EH (cell line): ENCODE measurements around the gene PPP1R13B.
A peak's percentile ranks its signal among the peaks of the same experiment; 100 is the strongest.

ENCODE experiments used
- DNase-seq: peaks from one replicate; pipeline ENCODE4 v3.0.0-alpha.2; 2015; ENCODE audit warnings: low read depth

The PPP1R13B gene

DNA sequence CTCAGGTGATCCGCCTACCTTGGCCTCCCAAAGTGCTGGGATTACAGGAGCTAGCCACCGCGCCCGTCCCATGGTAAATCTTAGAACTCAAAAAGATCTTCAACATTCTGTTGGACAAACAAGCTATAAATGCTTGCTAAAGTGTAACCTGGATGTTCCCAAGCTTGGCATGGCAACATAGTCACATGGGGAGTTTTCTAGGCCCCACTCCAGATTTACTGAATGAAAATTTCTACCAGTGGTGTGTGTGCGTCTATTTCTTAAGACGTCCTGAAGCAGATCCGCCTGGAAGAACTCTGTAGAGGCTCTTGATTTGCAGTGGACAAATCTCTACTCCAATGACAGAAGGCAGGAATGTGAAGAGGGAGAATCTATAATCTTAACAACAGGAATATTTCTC is 71.9 kb downstream of the PPP1R13B start:
- no peak for DNase-seq

DNA sequence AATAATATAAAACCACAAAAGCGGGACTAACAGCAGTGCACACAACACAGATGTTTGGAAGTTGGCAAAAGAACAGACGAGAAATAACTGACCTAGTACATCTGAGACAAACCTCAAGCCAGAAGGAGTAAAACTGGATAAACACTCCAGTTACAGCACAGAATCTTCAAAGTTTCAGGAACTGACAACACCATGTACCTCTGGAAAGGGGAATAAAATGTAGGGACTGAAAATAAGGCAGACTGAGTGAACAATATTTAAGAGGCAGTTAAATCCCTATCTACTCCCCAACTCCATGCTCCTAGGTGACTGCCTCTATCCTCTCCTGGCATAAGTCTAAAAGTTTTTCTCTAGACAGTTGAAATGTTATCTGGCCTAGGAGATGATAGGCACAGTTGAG is 73.9 kb downstream of the PPP1R13B start:
- no peak for DNase-seq

DNA sequence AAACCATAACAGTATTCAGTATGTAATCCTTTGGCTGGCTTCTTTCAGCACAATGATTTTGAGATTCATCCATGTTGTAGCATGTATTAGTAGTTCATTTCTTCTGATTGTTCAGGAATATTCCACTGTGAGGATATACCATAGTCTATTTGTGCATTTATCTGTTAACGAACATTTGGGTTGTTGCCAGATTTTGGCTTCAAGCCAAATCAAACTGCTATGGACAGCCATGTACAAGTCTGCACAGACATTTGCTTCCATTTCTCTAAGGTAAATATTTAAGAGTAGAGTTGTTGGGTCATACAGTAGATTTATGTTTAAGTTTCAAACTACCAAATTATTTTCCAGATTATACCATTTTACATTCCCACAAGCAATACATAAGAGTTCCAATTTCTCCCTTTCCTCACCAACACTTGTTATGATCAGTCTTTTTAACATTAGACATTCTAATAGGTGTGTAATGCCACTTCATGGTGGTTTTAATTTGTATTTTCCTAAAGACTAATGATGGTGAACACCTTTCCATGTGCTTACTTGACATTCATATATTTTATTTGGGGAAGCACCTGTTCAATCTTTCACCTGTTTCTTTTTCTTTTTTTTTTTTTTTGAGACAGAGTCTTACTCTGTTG is 75.2 kb downstream of the PPP1R13B start:
- DNase-seq = no peak

DNA sequence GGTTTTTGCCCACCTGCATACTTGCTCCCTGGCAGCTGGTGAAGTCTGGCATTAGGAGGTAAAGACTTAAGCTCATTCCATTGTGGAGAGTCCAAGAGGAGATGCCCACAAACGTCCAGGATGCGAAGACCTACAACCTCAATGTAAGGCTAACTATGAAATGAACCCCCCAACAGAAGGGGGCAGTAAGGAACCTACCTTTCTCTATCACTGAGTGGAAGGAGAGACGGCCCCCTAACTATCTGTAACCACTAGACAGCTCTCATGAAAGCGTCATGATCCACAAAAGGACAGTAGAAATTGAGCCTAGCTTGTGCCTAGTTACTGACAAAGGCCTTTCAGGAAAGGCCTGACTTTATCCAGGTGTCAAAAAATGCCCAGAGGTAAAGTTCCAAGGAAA is 76.5 kb downstream of the PPP1R13B start:
- DNase-seq = no peak

DNA sequence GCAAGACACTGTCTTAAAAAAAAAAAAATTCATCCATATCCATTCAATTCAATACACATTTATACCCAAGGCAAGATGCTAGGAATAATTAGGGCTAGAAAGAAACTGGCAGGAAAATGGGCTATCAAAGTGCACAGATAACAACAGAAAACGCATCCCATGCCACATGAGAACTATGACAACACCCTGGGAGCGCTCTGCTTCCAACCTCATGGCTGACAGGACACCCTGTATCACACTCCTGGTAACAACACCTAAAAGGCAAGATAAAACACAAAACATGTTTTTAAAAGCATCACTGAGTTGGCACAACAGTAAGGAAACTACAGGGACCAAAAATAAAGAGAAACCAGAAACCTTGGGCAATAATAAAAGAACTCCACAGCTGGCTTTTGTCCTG is 76.9 kb downstream of the PPP1R13B start:
- DNase-seq = no peak

DNA sequence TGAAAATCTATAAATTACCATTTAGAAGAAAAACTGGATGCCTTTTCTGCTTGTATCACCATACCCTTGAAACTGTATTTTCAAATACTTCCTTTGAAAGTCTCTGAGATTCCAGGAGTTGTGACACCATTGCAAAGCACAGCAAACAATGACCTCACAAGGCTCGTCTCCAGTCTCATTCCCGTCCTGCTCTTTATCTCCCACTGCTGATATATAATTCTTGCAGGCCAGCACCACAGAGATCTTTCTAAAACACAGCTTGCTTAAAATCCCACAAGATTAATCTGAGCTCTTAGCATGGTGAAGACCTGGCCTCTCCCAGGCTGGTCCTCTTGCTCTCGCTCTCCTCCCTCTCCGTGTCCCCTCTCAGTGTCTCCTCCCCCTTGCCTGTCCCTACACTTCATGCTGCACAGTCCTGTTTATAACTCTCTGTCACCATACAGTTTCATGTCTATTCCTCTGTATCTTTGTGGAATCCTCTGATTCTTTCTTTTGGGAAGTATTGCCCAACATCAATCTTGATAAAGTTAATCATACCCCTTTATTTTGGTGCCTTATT is 80.0 kb downstream of the PPP1R13B start:
- DNase-seq = no peak

DNA sequence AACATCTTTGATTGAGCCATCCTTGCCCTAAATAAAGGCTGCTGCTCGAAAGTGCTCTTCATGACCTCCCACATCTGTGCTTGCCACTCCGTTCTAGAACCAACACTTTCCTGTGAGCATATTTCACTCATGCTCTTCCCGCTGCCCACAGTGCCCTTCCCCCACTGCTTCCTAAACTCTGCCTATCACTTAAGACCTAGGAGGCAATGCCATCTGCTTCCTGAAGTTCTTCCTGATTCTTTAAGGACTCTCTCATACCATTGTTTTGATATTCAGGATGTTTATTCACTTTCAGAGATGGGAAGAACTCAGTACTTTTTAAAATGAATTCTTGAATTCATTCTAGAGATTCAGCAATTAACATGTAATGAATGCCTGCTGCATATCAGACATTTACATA is 81.8 kb downstream of the PPP1R13B start:
- no peak for DNase-seq

DNA sequence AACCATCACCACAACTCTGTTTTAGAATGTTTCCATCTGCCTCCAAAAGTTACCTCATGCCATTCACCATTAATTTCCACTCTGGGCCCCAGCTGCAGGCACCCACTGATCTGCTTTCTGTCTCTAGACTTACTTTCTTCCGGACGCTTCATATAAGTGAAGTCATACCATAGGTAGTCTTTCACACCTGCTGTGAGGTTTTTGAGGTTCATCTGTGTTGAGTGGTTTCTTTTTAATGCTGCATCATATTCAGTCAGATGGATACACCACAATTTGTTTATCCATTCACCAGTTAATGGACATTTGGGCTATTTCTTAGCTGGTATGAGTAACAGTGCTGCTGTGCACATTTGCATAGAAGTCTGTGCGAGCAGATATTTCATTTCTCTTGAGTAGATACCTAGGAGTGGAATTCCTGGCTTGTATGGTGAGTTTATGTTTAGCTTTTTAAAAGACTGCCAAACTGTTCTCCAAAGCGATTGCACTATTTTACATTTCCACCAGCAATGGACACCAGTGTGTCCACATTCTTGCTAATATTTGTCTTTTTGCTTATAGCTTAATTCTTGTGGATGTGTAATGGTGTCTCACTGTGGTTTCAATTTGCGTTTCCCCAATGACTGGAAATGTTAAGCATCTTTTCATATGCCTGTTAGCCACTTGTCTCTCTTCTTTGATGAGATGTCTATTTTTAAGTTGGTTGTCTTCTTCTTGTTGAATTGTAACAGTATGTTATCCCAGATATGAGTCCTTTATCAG is 83.5 kb downstream of the PPP1R13B start:
- DNase-seq = no peak

DNA sequence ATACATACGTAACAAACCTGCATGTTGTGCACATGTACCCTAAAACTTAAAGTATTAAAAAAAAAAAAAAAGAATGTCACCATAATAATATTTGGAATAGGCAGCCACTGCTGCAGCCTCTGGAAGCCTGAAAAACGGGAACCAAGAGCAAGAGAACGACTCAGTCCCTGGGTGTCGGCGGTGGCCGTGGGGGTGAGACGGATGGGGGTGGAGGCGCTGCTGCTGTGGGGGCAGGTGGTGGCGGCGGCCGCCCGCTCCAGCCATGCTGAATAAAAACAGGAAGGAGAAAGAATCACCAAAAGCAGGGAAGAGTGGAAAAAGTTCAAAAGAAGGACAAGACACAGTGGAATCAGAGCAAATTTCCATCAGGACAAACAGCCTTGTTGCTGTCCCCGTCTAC is 84.8 kb downstream of the PPP1R13B start:
- DNase-seq = no peak

DNA sequence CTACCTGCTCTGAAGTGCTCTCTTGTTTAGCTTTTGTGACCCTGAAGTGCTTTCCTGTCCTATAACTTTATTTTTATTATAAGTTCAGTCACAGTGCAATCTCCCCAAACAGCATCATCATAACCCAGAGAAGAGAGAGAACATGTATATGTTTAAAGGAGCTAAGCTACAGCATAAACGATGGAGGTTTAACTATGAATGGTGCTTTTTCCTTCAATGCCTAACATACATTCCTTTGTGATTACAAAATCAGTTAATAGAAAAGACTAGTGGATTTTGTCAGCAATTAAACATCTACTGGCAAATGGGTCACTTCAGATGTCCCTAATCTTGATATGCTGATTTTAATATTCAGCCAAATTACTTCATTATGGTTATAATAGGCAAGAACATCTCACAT is 85.3 kb downstream of the PPP1R13B start:
- peak; percentile 48 for DNase-seq

DNA sequence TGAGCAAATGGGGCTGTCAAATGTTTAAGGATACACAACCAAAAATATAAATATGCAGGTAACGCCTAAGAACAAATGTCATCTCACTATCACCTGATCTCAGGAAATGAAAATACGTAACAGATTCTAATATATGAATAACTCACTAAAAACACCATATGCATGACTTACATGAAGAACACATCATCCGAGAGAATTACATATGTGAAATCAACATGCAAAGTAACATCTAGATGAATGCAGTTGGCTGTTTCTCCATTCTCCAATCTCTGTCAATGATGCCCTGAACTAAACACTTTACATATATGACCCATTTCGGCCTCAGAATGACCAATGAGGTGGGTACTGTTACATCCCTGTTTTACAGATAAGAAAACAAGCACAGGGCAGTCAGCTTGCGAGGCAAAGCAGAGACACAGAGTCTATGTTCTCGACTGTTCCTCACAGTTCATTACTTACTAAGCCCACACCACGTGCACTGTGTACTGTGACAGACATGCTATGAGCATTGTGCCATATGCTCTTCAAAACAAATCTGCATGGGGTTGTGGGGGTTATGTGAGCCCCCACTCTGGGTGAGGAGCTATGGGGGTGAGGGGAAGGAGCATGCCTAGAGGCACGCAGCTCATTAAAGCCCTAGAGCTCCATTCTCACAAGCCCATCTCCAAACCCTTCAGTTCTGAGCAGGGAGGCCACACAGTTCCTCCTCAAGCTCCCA is 89.2 kb downstream of the PPP1R13B start:
- DNase-seq = no peak

DNA sequence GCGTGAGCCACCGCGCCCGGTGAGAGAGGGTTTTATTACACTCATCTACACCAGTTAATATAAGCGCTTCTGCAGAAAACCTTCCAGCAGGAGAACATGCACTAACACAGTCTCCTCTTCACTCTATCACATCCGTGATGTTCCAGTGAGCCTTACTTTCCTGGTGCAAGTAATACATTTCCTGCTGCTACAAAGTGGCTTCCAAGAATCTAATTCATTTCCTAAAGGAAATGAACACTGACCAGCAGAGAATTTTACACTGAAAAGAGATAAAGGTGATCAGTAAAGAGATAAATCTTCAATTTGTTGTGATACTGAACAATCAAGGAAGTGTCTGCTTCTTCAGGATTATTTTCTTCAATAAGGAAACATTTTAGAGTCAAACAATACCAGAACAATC is 92.3 kb downstream of the PPP1R13B start:
- no peak for DNase-seq

DNA sequence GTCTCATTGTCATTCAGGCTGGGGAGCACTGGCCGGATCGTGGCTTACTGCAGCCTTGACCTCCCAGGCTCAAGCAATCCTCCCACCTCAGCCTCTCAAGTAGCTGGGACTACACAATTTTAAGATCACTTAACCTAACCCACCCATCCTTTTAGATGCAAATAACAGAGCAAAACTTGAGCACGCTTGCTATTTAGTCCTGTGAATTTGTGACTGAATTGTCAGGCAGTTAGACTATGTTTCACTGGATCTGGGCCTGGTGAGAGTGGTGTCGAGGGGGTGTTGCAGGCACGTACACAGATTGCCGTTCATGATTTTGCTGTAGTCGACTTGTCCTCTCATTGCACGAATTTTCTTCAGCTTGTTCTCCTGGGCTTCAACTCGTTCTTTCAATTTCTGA is 93.6 kb downstream of the PPP1R13B start:
- DNase-seq = no peak

DNA sequence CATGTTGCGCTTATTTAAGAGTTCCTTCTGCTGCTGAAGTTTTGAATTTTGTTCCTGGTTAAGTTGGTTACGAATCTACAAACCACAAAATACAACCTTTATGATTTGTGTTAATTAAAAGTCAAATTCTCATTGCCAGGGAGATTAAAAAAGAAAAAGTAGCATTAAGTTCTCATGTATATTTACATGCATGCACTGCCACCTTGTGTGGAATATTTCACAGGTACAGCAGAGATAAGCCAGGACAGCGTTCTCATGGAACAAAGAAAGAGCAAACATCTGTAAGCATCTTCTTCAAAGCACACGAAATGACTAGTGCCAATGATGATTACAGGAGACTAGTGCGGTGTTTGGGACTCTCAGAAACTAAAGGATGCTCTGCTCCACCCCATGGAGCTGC is 97.5 kb downstream of the PPP1R13B start:
- DNase-seq = no peak

DNA sequence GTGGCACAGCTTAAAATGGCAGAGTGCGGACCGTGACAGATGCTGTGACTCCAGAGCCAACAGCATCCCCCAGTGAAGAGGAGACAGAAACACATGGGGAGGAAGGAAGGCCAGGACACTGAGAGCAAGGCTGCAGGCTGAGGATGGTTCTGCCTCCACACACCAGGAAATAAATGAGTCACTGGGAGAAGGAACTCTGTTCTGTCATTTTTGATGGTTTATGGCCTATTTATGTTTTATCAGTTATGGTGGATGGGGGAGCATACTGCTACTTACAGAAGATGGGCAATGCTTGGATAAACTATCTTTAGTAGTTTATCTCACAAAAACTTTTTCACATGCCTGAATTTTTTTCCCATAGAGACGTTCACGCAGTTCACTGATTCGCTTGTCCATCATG is 97.9 kb downstream of the PPP1R13B start:
- peak; percentile 30 for DNase-seq

DNA sequence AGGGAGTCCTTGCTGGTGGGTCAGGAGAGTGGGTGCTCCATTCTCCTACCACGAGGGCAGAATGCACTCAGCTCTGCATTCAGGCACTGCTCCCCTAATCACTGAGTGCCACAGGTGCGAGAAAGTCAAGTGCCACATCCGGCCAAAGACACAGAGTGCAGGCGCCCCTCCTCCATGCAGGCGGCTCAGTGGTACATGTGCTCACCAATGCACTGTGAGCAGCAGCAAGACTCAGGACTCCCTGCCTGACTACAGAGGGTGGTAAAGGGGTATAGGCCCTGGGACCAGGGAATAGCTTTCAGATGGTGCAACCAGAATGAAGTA is 98.9 kb downstream of the PPP1R13B start:
- no peak for DNase-seq

DNA sequence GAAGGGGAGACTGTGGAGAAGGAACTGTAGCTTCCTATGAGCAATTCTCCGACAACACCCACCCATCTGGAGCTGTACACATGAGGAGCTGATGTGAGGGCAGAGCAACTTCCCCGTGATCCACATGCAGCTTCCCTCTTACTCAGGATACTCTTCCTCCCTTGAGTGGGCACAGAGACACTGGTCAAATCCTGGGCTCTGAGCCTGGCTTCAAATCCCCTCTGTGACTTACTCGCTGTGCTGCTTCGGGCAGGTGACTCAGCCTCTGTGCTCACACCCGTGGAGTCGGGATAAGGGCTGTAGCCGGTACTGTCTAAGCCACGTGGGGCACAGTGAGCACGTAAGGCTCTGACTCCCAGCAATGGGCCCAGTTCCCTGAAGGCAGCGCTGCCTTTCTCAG is 100.7 kb downstream of the PPP1R13B start:
- peak; percentile 47 for DNase-seq

DNA sequence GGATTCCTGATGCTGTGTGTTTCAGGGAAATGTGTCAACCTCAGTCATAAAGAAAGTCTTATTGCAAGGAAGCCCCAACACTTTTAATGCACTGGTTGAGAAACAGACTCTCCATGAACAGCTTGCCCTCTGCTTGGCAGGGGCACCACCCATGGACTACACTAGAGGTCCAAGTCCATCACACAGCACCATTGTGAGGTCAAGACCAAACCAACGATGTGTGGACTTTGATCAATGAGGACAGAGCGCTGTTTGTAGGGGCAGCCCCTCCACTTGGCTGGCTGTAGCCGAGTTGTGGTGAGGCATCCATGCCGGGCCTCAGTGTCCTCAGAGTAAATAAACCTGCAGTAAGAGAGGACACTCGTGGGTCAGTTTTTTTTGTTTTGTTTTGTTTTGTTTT is 102.0 kb downstream of the PPP1R13B start:
- no peak for DNase-seq

DNA sequence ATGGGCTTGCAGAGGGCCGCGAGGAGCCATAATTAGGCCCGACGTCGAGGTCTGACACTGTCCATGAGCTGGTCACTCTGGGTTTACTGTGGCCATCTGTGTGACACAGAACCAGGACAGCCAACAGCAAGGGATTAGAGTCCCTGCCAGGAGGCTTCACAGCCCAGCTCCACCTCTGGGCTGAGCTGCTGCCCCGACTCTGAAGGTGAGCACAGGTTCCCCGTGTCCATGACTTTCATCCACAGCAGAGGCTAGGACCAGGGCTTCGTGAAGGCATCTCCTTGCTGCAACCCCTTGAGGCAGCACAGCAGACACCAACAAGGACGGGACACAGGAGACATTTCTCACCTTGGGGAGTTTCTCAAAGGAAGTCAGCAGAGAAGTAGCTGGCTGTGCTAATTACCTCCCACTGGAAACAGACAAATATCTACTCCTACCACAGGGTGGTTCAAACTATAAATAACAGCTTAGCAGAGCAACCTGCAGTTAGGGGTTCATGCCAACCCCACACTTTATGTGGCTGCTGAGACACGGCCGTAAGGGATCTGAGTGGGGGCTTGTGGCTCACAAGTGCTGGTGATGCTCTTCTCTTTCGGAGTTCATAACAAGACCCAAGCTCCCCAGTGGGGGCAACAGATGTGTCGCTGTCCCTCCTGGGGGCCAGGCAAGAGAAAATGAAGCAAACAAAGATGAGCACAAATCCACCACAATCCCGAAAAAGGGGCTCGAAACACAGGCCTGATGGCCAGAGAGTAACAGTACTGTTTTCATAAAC is 102.6 kb downstream of the PPP1R13B start:
- DNase-seq = no peak

DNA sequence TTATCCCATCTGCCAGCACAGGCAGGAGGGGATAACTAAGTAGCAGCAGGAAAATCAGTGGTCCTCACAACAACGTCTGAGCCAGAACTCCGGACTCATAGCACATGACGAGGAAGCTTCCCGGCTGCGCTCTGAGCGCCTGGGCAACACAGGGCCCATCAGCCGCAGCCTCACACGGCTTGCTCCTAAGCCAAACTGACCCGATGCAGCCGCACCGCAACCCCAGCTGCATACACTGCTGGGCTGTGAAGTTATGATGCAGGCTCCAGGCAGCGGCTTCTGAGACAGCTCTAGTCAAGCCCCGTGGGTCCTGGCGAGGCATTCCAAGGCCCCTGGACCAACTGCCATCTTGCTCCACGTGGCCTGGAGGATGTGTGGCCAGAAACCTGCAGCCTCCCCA is 103.7 kb downstream of the PPP1R13B start:
- DNase-seq = no peak

DNA sequence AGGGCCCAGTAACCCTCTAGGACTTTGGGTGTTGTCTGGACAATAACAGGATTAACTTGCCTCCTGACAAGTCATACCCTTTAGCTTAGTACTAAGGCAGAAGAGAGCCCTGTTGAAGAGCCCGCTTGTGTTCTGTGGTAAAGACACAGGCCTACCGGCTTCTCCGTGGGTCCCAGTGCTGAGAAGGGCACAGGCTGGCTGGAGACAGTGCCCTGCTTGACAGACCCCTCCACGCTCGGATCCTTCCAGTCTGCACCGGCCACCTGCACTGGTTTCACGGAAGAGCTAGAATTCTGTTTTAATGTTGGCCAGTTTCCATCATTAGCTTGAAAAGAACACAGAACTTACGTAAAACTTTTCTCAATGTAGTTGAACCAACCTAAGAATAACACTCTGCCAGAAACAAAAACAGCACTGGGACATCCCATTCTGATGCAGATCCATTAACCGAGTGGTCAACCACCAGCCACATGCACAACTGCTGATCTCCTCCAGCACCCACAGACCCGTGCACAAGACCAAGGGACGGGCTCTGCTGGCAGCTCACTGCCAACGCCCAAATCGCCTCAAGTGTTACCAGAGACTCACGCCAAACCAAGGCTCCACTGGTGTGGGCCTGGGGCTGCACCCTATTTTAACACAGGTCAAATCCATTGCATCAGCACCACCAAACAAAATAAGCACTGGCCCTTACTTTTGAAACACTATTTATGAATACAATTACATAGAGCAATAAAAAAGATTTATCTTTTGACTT is 104.7 kb downstream of the PPP1R13B start:
- DNase-seq = no peak

DNA sequence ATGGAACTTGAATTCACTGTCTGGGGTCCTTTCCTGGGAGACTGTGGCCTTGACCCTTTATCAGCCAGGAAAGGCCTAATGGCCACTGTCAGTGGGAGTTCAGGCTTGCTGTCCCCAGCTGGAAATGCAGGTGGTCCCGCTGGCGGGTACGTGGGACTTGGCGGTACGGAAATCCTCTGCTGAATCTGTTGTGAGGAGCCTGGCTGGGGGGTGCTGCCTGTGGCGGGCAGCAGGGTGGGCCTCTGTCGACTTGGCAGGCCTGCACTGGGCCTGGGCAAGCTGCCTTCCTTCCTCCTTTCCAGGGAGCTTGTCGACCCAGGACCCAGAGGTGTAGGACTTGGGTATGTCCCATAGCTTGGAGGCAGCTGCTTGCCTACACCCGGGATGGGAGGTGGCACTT is 105.5 kb downstream of the PPP1R13B start:
- DNase-seq = no peak
